HG02981 (cell line): ENCODE data around the gene RHOU.

Experiments used
- ATAC-seq: cut with Tn5 transposase; IDR thresholded peaks from one replicate; pipeline ENCODE4 v1.9.1; 2021; ENCODE audit warnings: mild to moderate bottlenecking, moderate library complexity; ENCODE audit not compliant: unreplicated experiment

Gene RHOU

GRCh38 chr1:228782662-228783417 lies 47.6 kb downstream of the RHOU start:
- no peak for ATAC-seq

GRCh38 chr1:228783418-228784040 lies 48.2 kb downstream of the RHOU start:
- no peak for ATAC-seq

GRCh38 chr1:228784181-228784580 lies 48.9 kb downstream of the RHOU start:
- ATAC-seq = no peak

- ATAC-seq = no peak
Observed at GRCh38 chr1:228785366-228786330, 50.4 kb downstream of the RHOU start.

GRCh38 chr1:228786361-228787129 lies 51.3 kb downstream of the RHOU start:
- no peak for ATAC-seq

GRCh38 chr1:228791791-228792190 lies 56.5 kb downstream of the RHOU start:
- ATAC-seq = no peak

- ATAC-seq = no peak
Observed at GRCh38 chr1:228792601-228793000, 57.3 kb downstream of the RHOU start.

- no peak for ATAC-seq
Observed at GRCh38 chr1:228793032-228793431, 57.8 kb downstream of the RHOU start.

- peak; percentile 71 for ATAC-seq
Observed at GRCh38 chr1:228794173-228794572, 58.9 kb downstream of the RHOU start.

GRCh38 chr1:228794810-228795209 lies 59.5 kb downstream of the RHOU start:
- ATAC-seq = no peak

- no peak for ATAC-seq
Observed at GRCh38 chr1:228795596-228795995, 60.3 kb downstream of the RHOU start.
